ENCODE data around the gene GRK4. TPM values are rescaled to one million over a fixed set of nuclear protein-coding genes. Genes with fewer than 3 reads are reported as not detected.

GRK4 gene
- total and polyA plus RNA-seq, 2 donors (not counting 1 experiment from before 2014, with no cell fraction given), result 0.73 to 2.3 TPM

- ChIA-PET POLR2A (no interaction called here), CTCF (interaction anchor here (1.8 kb wide), 1 partner anchor 11 kb away, joined by 6 read pairs; no protein-coding TSS in a partner anchor)
- Histone ChIP-seq H3K9me3 (ENCODE audit: control extremely low read depth in 1 of 3, control insufficient read depth in 2 of 3, insufficient read depth in 1 of 3, low read length in 2 of 3) (no peaks in the 10 kb centered on the region), H2AFZ (ENCODE audit: insufficient read depth, low read depth, low read length, poor library complexity, severe bottlenecking) (no peak overlapping the region), H3K4me1 (ENCODE audit: control insufficient read depth in 2 of 2, insufficient read depth in 2 of 2, low read length in 2 of 2) (no peaks in the 10 kb centered on the region), H3K27ac (ENCODE audit: low read length in 2 of 2) (no peak overlapping the region), H3K27me3 (replicated peaks in 1 of 4; ENCODE audit: control extremely low read depth in 1 of 4, control insufficient read depth in 3 of 4, insufficient read depth in 4 of 4, low read length in 3 of 4) (no peaks in the 10 kb centered on the region), H3K79me2 (ENCODE audit: control insufficient read depth, insufficient read depth, low read length) (no peaks in the 10 kb centered on the region), H4K20me1 (ENCODE audit: control insufficient read depth, insufficient read depth, low read length, poor library complexity, severe bottlenecking) (no peaks in the 10 kb centered on the region), H3K4me3 (ENCODE audit: control extremely low read depth in 1 of 5, extremely low read depth in 1 of 5, insufficient read depth in 1 of 5, low read depth in 2 of 5, low read length in 4 of 5) (no peak overlapping the region), H3K4me2 (replicated peaks; ENCODE audit: low read depth, low read length, poor library complexity, severe bottlenecking) (no peak overlapping the region), H3K36me3 (replicated peaks in 1 of 2; ENCODE audit: control extremely low read depth in 1 of 2, control insufficient read depth in 1 of 2, extremely low read depth in 1 of 2, insufficient read depth in 2 of 2, low read length in 1 of 2) (peaks cover 2 to 83% of the 10 kb centered on the region in 2 experiments), H3K9ac (ENCODE audit: low read length) (no peak overlapping the region)
- H3K4me1 Mint-ChIP-seq, result no peaks in the 10 kb centered on the region
- ATAC-seq (ENCODE audit: low read depth), result no peak
- no peak for DNase-seq
- H3K27ac Mint-ChIP-seq, result no peak overlapping the region
- H3K27me3 Mint-ChIP-seq, result no peaks in the 10 kb centered on the region
- intact Hi-C loops (cut with micrococcal nuclease), result no loop called here
- 94% methylated on average over 10 of the region's 11 CpGs for WGBS (ENCODE audit: insufficient coverage)
- H3K9me3 Mint-ChIP-seq (ENCODE audit: insufficient read depth), result no peaks in the 10 kb centered on the region
- no peak overlapping the region for H3K4me3 Mint-ChIP-seq
- no peak for TF ChIP-seq CTCF (IDR thresholded peaks at IDR 0.05)
These were observed 15.4 kb upstream of the GRK4 start for GRCh38 chr4:2947926-2948325.

- H3K4me3 Mint-ChIP-seq, result no peak overlapping the region
- TF ChIP-seq EZH2 (IDR thresholded peaks at IDR 0.05; ENCODE audit: borderline replicate concordance, insufficient read depth, low read depth, low read length, poor library complexity, severe bottlenecking) (no peak), CTCF (IDR thresholded peaks at IDR 0.05) (peak; percentile 20)
- H3K27me3 ChIP-seq (replicated peaks in 1 of 4; ENCODE audit: control extremely low read depth in 1 of 4, control insufficient read depth in 3 of 4, insufficient read depth in 4 of 4, low read length in 3 of 4), result no peaks in the 10 kb centered on the region
- ChIA-PET CTCF (interaction anchor here (0.5 to 3.1 kb wide), 9 partner anchors 13 to 350 kb away, joined by 3 to 10 read pairs (median 4); partner anchors contain the start of genes GRK4 and NOP14), POLR2A (no interaction called here)
- no peaks in the 10 kb centered on the region for H3K4me1 Mint-ChIP-seq
- no peaks in the 10 kb centered on the region for H3K9me3 ChIP-seq (ENCODE audit: control extremely low read depth in 1 of 3, control insufficient read depth in 2 of 3, insufficient read depth in 1 of 3, low read length in 2 of 3)
- WGBS (ENCODE audit: insufficient coverage), result 98% methylated on average over 9 of the region's 14 CpGs
- no peak overlapping the region for H3K4me2 ChIP-seq (replicated peaks; ENCODE audit: low read depth, low read length, poor library complexity, severe bottlenecking)
- H3K36me3 ChIP-seq (replicated peaks in 1 of 2; ENCODE audit: control extremely low read depth in 1 of 2, control insufficient read depth in 1 of 2, extremely low read depth in 1 of 2, insufficient read depth in 2 of 2, low read length in 1 of 2), result peaks cover 2 to 87% of the 10 kb centered on the region in 2 experiments
- no peak overlapping the region for H3K27ac ChIP-seq (ENCODE audit: low read length in 2 of 2)
- peak; percentile 41 for ATAC-seq (ENCODE audit: low read depth)
- no peaks in the 10 kb centered on the region for H3K4me1 ChIP-seq (ENCODE audit: control insufficient read depth in 2 of 2, insufficient read depth in 2 of 2, low read length in 2 of 2)
- intact Hi-C loops (cut with micrococcal nuclease), result no loop called here
- no peak overlapping the region for H3K4me3 ChIP-seq (ENCODE audit: control extremely low read depth in 1 of 5, extremely low read depth in 1 of 5, insufficient read depth in 1 of 5, low read depth in 2 of 5, low read length in 4 of 5)
- H3K79me2 ChIP-seq (ENCODE audit: control insufficient read depth, insufficient read depth, low read length), result no peaks in the 10 kb centered on the region
- H3K27me3 Mint-ChIP-seq, result no peaks in the 10 kb centered on the region
- no peak overlapping the region for H2AFZ ChIP-seq (ENCODE audit: insufficient read depth, low read depth, low read length, poor library complexity, severe bottlenecking)
- DNase-seq, result no peak
- no peak overlapping the region for H3K9ac ChIP-seq (ENCODE audit: low read length)
- no peaks in the 10 kb centered on the region for H3K9me3 Mint-ChIP-seq (ENCODE audit: insufficient read depth)
- peaks cover 4% of the 10 kb centered on the region for H4K20me1 ChIP-seq (ENCODE audit: control insufficient read depth, insufficient read depth, low read length, poor library complexity, severe bottlenecking)
- H3K27ac Mint-ChIP-seq, result no peak overlapping the region
These were observed 14.2 kb upstream of the GRK4 start for GRCh38 chr4:2948895-2949781.
